H9 (cell line): ENCODE measurements around the gene GRIK4. TPM values are rescaled to one million over a fixed set of nuclear protein-coding genes. Genes with fewer than 3 reads are reported as not detected.

Source experiments
- DNase-seq: peaks from one replicate; pipeline ENCODE4 v3.0.0-alpha.2; 2017
- H2AFZ ChIP-seq: one replicate; pipeline ENCODE4 v1.6.1; 2013; ENCODE audit warnings: mild to moderate bottlenecking, low read length, control low read depth, moderate library complexity
- H2AK5ac ChIP-seq: 2 replicates; pipeline ENCODE4 v1.6.1; 2013; ENCODE audit warnings: low read length, control low read depth, mixed read lengths; ENCODE audit not compliant: insufficient read length
- H2BK120ac ChIP-seq: one replicate; pipeline ENCODE4 v1.6.1; 2013; ENCODE audit warnings: low read depth, mild to moderate bottlenecking, low read length, control low read depth, inconsistent platforms; ENCODE audit not compliant: poor library complexity, severe bottlenecking
- H2BK12ac ChIP-seq: 2 replicates; pipeline ENCODE4 v1.6.1; 2013; ENCODE audit warnings: low read length, control low read depth, mixed read lengths, low read depth; ENCODE audit not compliant: insufficient read length
- H2BK15ac ChIP-seq: 2 replicates; pipeline ENCODE4 v1.6.1; 2013; ENCODE audit warnings: low read depth, low read length, control low read depth
- H2BK20ac ChIP-seq: one replicate; pipeline ENCODE4 v1.6.1; 2013; ENCODE audit warnings: low read depth, mild to moderate bottlenecking, low read length, control low read depth, inconsistent platforms; ENCODE audit not compliant: poor library complexity, severe bottlenecking
- H2BK5ac ChIP-seq: 2 replicates; pipeline ENCODE4 v1.6.1; 2013; ENCODE audit warnings: low read length, control low read depth, mixed read lengths; ENCODE audit not compliant: insufficient read length
- H3K14ac ChIP-seq: 2 replicates; pipeline ENCODE4 v1.6.1; 2013; ENCODE audit warnings: low read length, control low read depth; ENCODE audit not compliant: insufficient read depth
- H3K18ac ChIP-seq: 2 replicates; pipeline ENCODE4 v1.6.1; 2013; ENCODE audit warnings: low read depth, mild to moderate bottlenecking, mixed read lengths, low read length, control low read depth; ENCODE audit not compliant: insufficient read length
- H3K23ac ChIP-seq: 2 replicates; pipeline ENCODE4 v1.6.1; 2013; ENCODE audit warnings: low read length, control low read depth, mixed read lengths, low read depth; ENCODE audit not compliant: insufficient read length
- H3K23me2 ChIP-seq: 2 replicates; pipeline ENCODE4 v1.6.1; 2013; ENCODE audit warnings: low read depth, mild to moderate bottlenecking, mixed read lengths, low read length, control low read depth; ENCODE audit not compliant: insufficient read length, poor library complexity, severe bottlenecking
- H3K27ac ChIP-seq: 2 replicates; pipeline ENCODE4 v1.5.1; 2013; ENCODE audit warnings: low read length, control low read depth, mixed read lengths, low read depth; ENCODE audit not compliant: insufficient read length
- H3K27me3 ChIP-seq: 2 replicates; pipeline ENCODE4 v1.6.1; 2013; ENCODE audit warnings: low read length, control low read depth, inconsistent platforms; ENCODE audit not compliant: insufficient read depth
- H3K4ac ChIP-seq: 2 replicates; pipeline ENCODE4 v1.6.1; 2013; ENCODE audit warnings: low read depth, mild to moderate bottlenecking, control low read depth, inconsistent platforms, low read length, moderate library complexity
- H3K4me1 ChIP-seq: 2 replicates; pipeline ENCODE4 v1.6.1; 2013; ENCODE audit warnings: low read length, control low read depth, inconsistent platforms; ENCODE audit not compliant: insufficient read depth
- H3K4me2 ChIP-seq: 2 replicates; pipeline ENCODE4 v1.6.1; 2013; ENCODE audit warnings: low read length, control low read depth, mixed read lengths; ENCODE audit not compliant: insufficient read length, insufficient read depth
- H3K56ac ChIP-seq: 2 replicates; pipeline ENCODE4 v1.6.1; 2013; ENCODE audit warnings: low read depth, mild to moderate bottlenecking, mixed read lengths, low read length, control low read depth; ENCODE audit not compliant: insufficient read length
- H3K79me1 ChIP-seq: 2 replicates; pipeline ENCODE4 v1.6.1; 2013; ENCODE audit warnings: low read depth, mild to moderate bottlenecking, moderate library complexity, low read length, control low read depth, inconsistent platforms; ENCODE audit not compliant: insufficient read depth, poor library complexity, severe bottlenecking
- H3K79me2 ChIP-seq: 2 replicates; pipeline ENCODE4 v1.6.1; 2013; ENCODE audit warnings: low read length, control low read depth, inconsistent platforms; ENCODE audit not compliant: insufficient read depth
- H3K9ac ChIP-seq: 2 replicates; pipeline ENCODE4 v1.6.1; 2013; ENCODE audit warnings: low read length, control low read depth, mixed read lengths; ENCODE audit not compliant: insufficient read length; ENCODE audit errors: extremely low read depth
- H3K9me3 ChIP-seq: one replicate; pipeline ENCODE4 v1.6.1; 2013; ENCODE audit warnings: low read depth, low read length, inconsistent platforms; ENCODE audit not compliant: control insufficient read depth
- H3T11ph ChIP-seq: one replicate; pipeline ENCODE4 v1.6.1; 2013; ENCODE audit warnings: mild to moderate bottlenecking, low read length, control low read depth, inconsistent platforms
- H4K20me1 ChIP-seq: one replicate; pipeline ENCODE4 v1.6.1; 2013; ENCODE audit not compliant: control insufficient read depth, insufficient read length, insufficient read depth
- H4K5ac ChIP-seq: 2 replicates; pipeline ENCODE4 v1.6.1; 2013; ENCODE audit warnings: low read depth, mild to moderate bottlenecking, mixed read lengths, low read length, control low read depth; ENCODE audit not compliant: insufficient read length
- H4K8ac ChIP-seq: replicated peaks from 2 replicates; pipeline ENCODE4 v1.6.1; 2013; ENCODE audit warnings: low read length, control low read depth, mixed read lengths, low read depth; ENCODE audit not compliant: insufficient read length
- H4K91ac ChIP-seq: 2 replicates; pipeline ENCODE4 v1.6.1; 2013; ENCODE audit warnings: low read depth, mild to moderate bottlenecking, moderate library complexity, mixed read lengths, low read length, control low read depth; ENCODE audit not compliant: insufficient read length
- H3K27ac Mint-ChIP-seq, 3 experiments: 2 replicates in 2 of 3; 3 replicates in 1 of 3; pipeline ENCODE4 v1.8.0; 2020 to 2021; ENCODE audit warnings: mixed read lengths in 3 of 3, mild to moderate bottlenecking in 1 of 3, moderate library complexity in 1 of 3
- H3K27me3 Mint-ChIP-seq: 2 replicates; pipeline ENCODE4 v1.8.0; 2021; ENCODE audit warnings: low read depth, mild to moderate bottlenecking, moderate library complexity, mixed read lengths
- H3K36me3 Mint-ChIP-seq, 3 experiments: 2 replicates in 2 of 3; 3 replicates in 1 of 3; pipeline ENCODE4 v1.8.0; 2020 to 2021; ENCODE audit warnings: low read depth in 3 of 3, mixed read lengths in 3 of 3; ENCODE audit not compliant: insufficient read depth in 1 of 3
- H3K4me1 Mint-ChIP-seq, 2 experiments: 2 replicates each; pipeline ENCODE4 v1.8.0; 2020; ENCODE audit warnings: mixed read lengths in 2 of 2
- H3K4me3 Mint-ChIP-seq, 2 experiments: 2 replicates in 1 of 2; 3 replicates in 1 of 2; pipeline ENCODE4 v1.8.0; 2020 to 2021; ENCODE audit warnings: mild to moderate bottlenecking in 2 of 2, mixed read lengths in 2 of 2, moderate library complexity in 1 of 2
- H3K9me3 Mint-ChIP-seq, 2 experiments: 2 replicates in 1 of 2; 3 replicates in 1 of 2; pipeline ENCODE4 v1.8.0; 2020; ENCODE audit warnings: mild to moderate bottlenecking in 2 of 2, mixed read lengths in 2 of 2, moderate library complexity in 1 of 2
- WGBS: extraction: QIAGEN DNeasy Blood & Tissue Kit; methylation state at CpG from one replicate; pipeline ENCODE4 v1.1.7; 2013; ENCODE audit warnings: missing lambda C conversion rate, low lambda C conversion rate, mixed read lengths; ENCODE audit not compliant: insufficient read length; ENCODE audit errors: extremely low coverage; 5-methylcytosine and 5-hydroxymethylcytosine counted together
- total RNA-seq: library from RNA; stranded (reverse); gene quantifications from 2 replicates; pipeline ENCODE4 v1.2.1, GENCODE V29; 2021
- TF ChIP-seq, protein P1 (sequence below): fragments of 200-600 bp; sonication (generic); conservative IDR thresholded peaks from 3 replicates; pipeline ENCODE4 v1.8.0; 2021; ENCODE audit warnings: antibody characterized with exemption, mild to moderate bottlenecking

Gene GRIK4
- total RNA-seq, 1 experiment from 2014 or later, result 2.3 TPM

DNA sequence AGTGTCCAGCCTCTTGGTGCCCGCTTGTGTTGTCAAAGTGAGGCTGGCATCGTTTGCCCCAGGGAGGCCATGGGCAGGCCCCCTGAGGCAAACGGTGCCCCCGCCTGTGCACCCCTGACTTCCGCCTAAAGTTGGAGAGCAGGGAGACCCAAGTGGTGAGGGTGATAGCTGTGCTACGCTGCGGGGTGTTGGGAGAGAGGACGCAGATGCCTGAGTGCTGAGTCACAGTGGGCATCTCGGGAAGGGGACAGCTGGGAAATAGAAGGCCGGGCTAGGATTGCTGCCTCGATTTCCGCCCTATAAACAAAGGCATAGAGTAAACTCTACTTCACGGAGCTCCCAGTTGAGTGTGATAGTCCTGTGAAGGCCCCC lies 5.8 kb downstream of the GRIK4 start:
- no peak overlapping the region for H3K18ac ChIP-seq
- H3K4me1 Mint-ChIP-seq, result peaks cover 26 to 31% of the 10 kb centered on the region in 2 experiments
- no peak overlapping the region for H3K14ac ChIP-seq
- no peak overlapping the region for H3K4me2 ChIP-seq
- no CpG with 5 or more reads among the region's 13 CpGs for WGBS
- no peak overlapping the region for H2BK20ac ChIP-seq
- TF ChIP-seq, protein P1, sequence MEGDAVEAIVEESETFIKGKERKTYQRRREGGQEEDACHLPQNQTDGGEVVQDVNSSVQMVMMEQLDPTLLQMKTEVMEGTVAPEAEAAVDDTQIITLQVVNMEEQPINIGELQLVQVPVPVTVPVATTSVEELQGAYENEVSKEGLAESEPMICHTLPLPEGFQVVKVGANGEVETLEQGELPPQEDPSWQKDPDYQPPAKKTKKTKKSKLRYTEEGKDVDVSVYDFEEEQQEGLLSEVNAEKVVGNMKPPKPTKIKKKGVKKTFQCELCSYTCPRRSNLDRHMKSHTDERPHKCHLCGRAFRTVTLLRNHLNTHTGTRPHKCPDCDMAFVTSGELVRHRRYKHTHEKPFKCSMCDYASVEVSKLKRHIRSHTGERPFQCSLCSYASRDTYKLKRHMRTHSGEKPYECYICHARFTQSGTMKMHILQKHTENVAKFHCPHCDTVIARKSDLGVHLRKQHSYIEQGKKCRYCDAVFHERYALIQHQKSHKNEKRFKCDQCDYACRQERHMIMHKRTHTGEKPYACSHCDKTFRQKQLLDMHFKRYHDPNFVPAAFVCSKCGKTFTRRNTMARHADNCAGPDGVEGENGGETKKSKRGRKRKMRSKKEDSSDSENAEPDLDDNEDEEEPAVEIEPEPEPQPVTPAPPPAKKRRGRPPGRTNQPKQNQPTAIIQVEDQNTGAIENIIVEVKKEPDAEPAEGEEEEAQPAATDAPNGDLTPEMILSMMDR, result no peak
- H4K5ac ChIP-seq, result no peak overlapping the region
- H3T11ph ChIP-seq, result no peak overlapping the region
- H2BK5ac ChIP-seq, result no peak overlapping the region
- H3K27me3 ChIP-seq, result no peaks in the 10 kb centered on the region
- H4K91ac ChIP-seq, result no peak overlapping the region
- H3K36me3 Mint-ChIP-seq, result no peaks in the 10 kb centered on the region
- no peak overlapping the region for H2BK120ac ChIP-seq
- H3K9me3 ChIP-seq, result no peaks in the 10 kb centered on the region
- peaks cover 2% of the 10 kb centered on the region for H4K20me1 ChIP-seq
- no peak overlapping the region for H4K8ac ChIP-seq
- H2BK15ac ChIP-seq, result no peak overlapping the region
- no peak overlapping the region for H3K4ac ChIP-seq
- H3K4me3 Mint-ChIP-seq, result no peak overlapping the region
- no peak overlapping the region for H3K23ac ChIP-seq
- H3K27ac Mint-ChIP-seq, result peak overlapping the region in 2 of 3 experiments; percentile 36 to 61; a peak in 3 of 7 replicates
- H3K79me1 ChIP-seq, result no peaks in the 10 kb centered on the region
- H3K27me3 Mint-ChIP-seq, result peaks cover 46% of the 10 kb centered on the region
- no peaks in the 10 kb centered on the region for H3K23me2 ChIP-seq
- no peaks in the 10 kb centered on the region for H3K9me3 Mint-ChIP-seq
- H3K27ac ChIP-seq, result no peak overlapping the region
- H2BK12ac ChIP-seq, result no peak overlapping the region
- H3K9ac ChIP-seq, result no peak overlapping the region
- H3K56ac ChIP-seq, result no peak overlapping the region
- H3K79me2 ChIP-seq, result no peaks in the 10 kb centered on the region
- H2AK5ac ChIP-seq, result no peak overlapping the region
- H2AFZ ChIP-seq, result no peak overlapping the region
- H3K4me1 ChIP-seq, result peaks cover 3% of the 10 kb centered on the region; the same call in 1 of the 2 replicates
- DNase-seq, result no peak
